ENCODE data around the gene PRKAR1B. TPM values are rescaled to one million over a fixed set of nuclear protein-coding genes. Genes with fewer than 3 reads are reported as not detected.

PRKAR1B gene
- total RNA-seq, 1 experiment from 2014 or later: 14.1 TPM

Other genes starting within 250 kb of the PRKAR1B start
- gene PDGFA, start 207.4 kb downstream of the PRKAR1B start, total RNA-seq (2021; ENCODE audit: unreplicated experiment): 44.7 TPM
- 69.4 TPM for gene DNAAF5, start 582 bp downstream of the PRKAR1B start, total RNA-seq (2021; ENCODE audit: unreplicated experiment)
- gene SUN1, start 105.2 kb upstream of the PRKAR1B start, total RNA-seq (2021; ENCODE audit: unreplicated experiment): 181 TPM
- gene GET4, start 149.3 kb upstream of the PRKAR1B start, total RNA-seq (2021; ENCODE audit: unreplicated experiment): 44.8 TPM
- gene ADAP1, start 227.4 kb upstream of the PRKAR1B start, total RNA-seq (2021; ENCODE audit: unreplicated experiment): 34.0 TPM
- gene COX19, start 248.3 kb upstream of the PRKAR1B start, total RNA-seq (2021; ENCODE audit: unreplicated experiment): 14.0 TPM

All from HCT116 (cell line).